Parathyroid adenoma (tissue), 2 donors: ENCODE data around the gene RNU1-3.
"Not testable (repeated sequence)": the region's sequence is repeated elsewhere in the genome, so short reads cannot be mapped to it uniquely, and the experiment has no call there.

Source experiments
- H2AFZ ChIP-seq: fragments of 300-600 bp; sonication (generic); one replicate; pipeline ENCODE4 v1.7.0; 2017; ENCODE audit warnings: antibody characterized with exemption, mild to moderate bottlenecking
- H3K27ac ChIP-seq: fragments of 300-600 bp; sonication (generic); one replicate; pipeline ENCODE4 v1.7.0; 2017
- H3K27me3 ChIP-seq: fragments of 300-600 bp; sonication (generic); one replicate; pipeline ENCODE4 v1.7.0; 2017; ENCODE audit warnings: low read length; ENCODE audit not compliant: control insufficient read depth, insufficient read depth
- H3K36me3 ChIP-seq: fragments of 300-600 bp; sonication (generic); one replicate; pipeline ENCODE4 v1.7.0; 2017; ENCODE audit warnings: low read length; ENCODE audit not compliant: control insufficient read depth, insufficient read depth
- H3K4me1 ChIP-seq: fragments of 300-600 bp; sonication (generic); one replicate; pipeline ENCODE4 v1.7.0; 2017; ENCODE audit warnings: control low read depth
- H3K4me2 ChIP-seq: fragments of 300-600 bp; sonication (generic); one replicate; pipeline ENCODE4 v1.7.0; 2017; ENCODE audit warnings: low read length
- H3K4me3 ChIP-seq: fragments of 300-600 bp; sonication (generic); one replicate; pipeline ENCODE4 v1.7.0; 2017; ENCODE audit warnings: low read depth, low read length
- H3K79me2 ChIP-seq: fragments of 300-600 bp; sonication (generic); one replicate; pipeline ENCODE4 v1.7.0; 2017; ENCODE audit warnings: control low read depth
- H3K9ac ChIP-seq: fragments of 300-600 bp; sonication (generic); one replicate; pipeline ENCODE4 v1.7.0; 2017; ENCODE audit warnings: mild to moderate bottlenecking
- H3K9me3 ChIP-seq: fragments of 300-600 bp; sonication (generic); one replicate; pipeline ENCODE4 v1.7.0; 2017; ENCODE audit warnings: low read length; ENCODE audit not compliant: control insufficient read depth
- donor health status: primary hyperparathyroidism.

The RNU1-3 gene

GRCh38 chr1:16704502-16705100 is 37.9 kb upstream of the RNU1-3 start:
- not testable (repeated sequence) for H3K4me3 ChIP-seq, H3K79me2 ChIP-seq, H3K9me3 ChIP-seq, H3K27me3 ChIP-seq, H3K4me2 ChIP-seq, H3K4me1 ChIP-seq, H2AFZ ChIP-seq, H3K36me3 ChIP-seq, H3K9ac ChIP-seq, H3K27ac ChIP-seq

- not testable (repeated sequence) for H3K27me3 ChIP-seq, H3K36me3 ChIP-seq, H3K4me2 ChIP-seq, H3K27ac ChIP-seq, H3K4me3 ChIP-seq, H3K9me3 ChIP-seq, H3K79me2 ChIP-seq, H3K9ac ChIP-seq, H3K4me1 ChIP-seq, H2AFZ ChIP-seq
These were observed 37.3 kb upstream of the RNU1-3 start for GRCh38 chr1:16704076-16704475.

- not testable (repeated sequence) for H3K79me2 ChIP-seq, H3K4me3 ChIP-seq, H3K9ac ChIP-seq, H3K27ac ChIP-seq, H3K4me1 ChIP-seq, H3K36me3 ChIP-seq, H3K4me2 ChIP-seq, H3K9me3 ChIP-seq, H3K27me3 ChIP-seq, H2AFZ ChIP-seq
These were observed 36.9 kb upstream of the RNU1-3 start for GRCh38 chr1:16703602-16704001.

GRCh38 chr1:16703141-16703540 is 36.4 kb upstream of the RNU1-3 start:
- not testable (repeated sequence) for H2AFZ ChIP-seq, H3K27ac ChIP-seq, H3K36me3 ChIP-seq, H3K4me3 ChIP-seq, H3K9ac ChIP-seq, H3K4me2 ChIP-seq, H3K4me1 ChIP-seq, H3K27me3 ChIP-seq, H3K9me3 ChIP-seq, H3K79me2 ChIP-seq

- H3K27ac ChIP-seq, H3K9ac ChIP-seq, H3K4me1 ChIP-seq, H3K36me3 ChIP-seq, H3K27me3 ChIP-seq, H2AFZ ChIP-seq, H3K4me2 ChIP-seq, H3K4me3 ChIP-seq, H3K79me2 ChIP-seq, H3K9me3 ChIP-seq: not testable (repeated sequence)
These were observed 35.5 kb upstream of the RNU1-3 start for GRCh38 chr1:16702280-16702679.

- not testable (repeated sequence) for H3K9me3 ChIP-seq
These were observed 34.4 kb upstream of the RNU1-3 start for GRCh38 chr1:16701189-16701588.

GRCh38 chr1:16700138-16700895 is 33.6 kb upstream of the RNU1-3 start:
- H3K9me3 ChIP-seq, H3K36me3 ChIP-seq, H3K4me1 ChIP-seq, H3K4me3 ChIP-seq, H3K27me3 ChIP-seq, H2AFZ ChIP-seq, H3K27ac ChIP-seq, H3K79me2 ChIP-seq, H3K9ac ChIP-seq, H3K4me2 ChIP-seq: not testable (repeated sequence)

More at GRCh38 chr1:16701189-16701588, 34.4 kb upstream of the RNU1-3 start:
- H3K4me1 ChIP-seq, H3K36me3 ChIP-seq, H2AFZ ChIP-seq, H3K27ac ChIP-seq, H3K4me3 ChIP-seq, H3K9ac ChIP-seq, H3K79me2 ChIP-seq, H3K27me3 ChIP-seq, H3K4me2 ChIP-seq: not testable (repeated sequence)

- not testable (repeated sequence) for H3K4me2 ChIP-seq, H3K27ac ChIP-seq, H3K4me3 ChIP-seq, H3K27me3 ChIP-seq, H3K36me3 ChIP-seq, H3K79me2 ChIP-seq, H2AFZ ChIP-seq, H3K9me3 ChIP-seq, H3K4me1 ChIP-seq, H3K9ac ChIP-seq
These were observed 32.7 kb upstream of the RNU1-3 start for GRCh38 chr1:16699440-16699839.

- H3K4me2 ChIP-seq, H2AFZ ChIP-seq, H3K36me3 ChIP-seq, H3K4me3 ChIP-seq, H3K27me3 ChIP-seq, H3K9ac ChIP-seq, H3K9me3 ChIP-seq, H3K79me2 ChIP-seq, H3K4me1 ChIP-seq: not testable (repeated sequence)
- H3K27ac ChIP-seq: peak overlapping the region; percentile 79
These were observed 30.4 kb upstream of the RNU1-3 start for GRCh38 chr1:16697152-16697551.

- not testable (repeated sequence) for H3K4me3 ChIP-seq
These were observed 29.9 kb upstream of the RNU1-3 start for GRCh38 chr1:16696507-16697150.

GRCh38 chr1:16694308-16694702 is 27.6 kb upstream of the RNU1-3 start:
- H3K4me3 ChIP-seq, H3K27ac ChIP-seq, H3K4me2 ChIP-seq, H3K79me2 ChIP-seq, H3K9me3 ChIP-seq, H3K27me3 ChIP-seq, H3K36me3 ChIP-seq, H3K9ac ChIP-seq, H2AFZ ChIP-seq, H3K4me1 ChIP-seq: not testable (repeated sequence)

More at GRCh38 chr1:16696507-16697150, 29.9 kb upstream of the RNU1-3 start:
- not testable (repeated sequence) for H2AFZ ChIP-seq, H3K4me1 ChIP-seq, H3K9me3 ChIP-seq, H3K9ac ChIP-seq, H3K4me2 ChIP-seq, H3K27me3 ChIP-seq, H3K36me3 ChIP-seq, H3K79me2 ChIP-seq
- peak overlapping the region; percentile 79 for H3K27ac ChIP-seq
